HCT116 (cell line): ENCODE results near the gene TBL2. TPM values are rescaled to one million over a fixed set of nuclear protein-coding genes. Genes with fewer than 3 reads are reported as not detected.

Experiments
- ATAC-seq: fragments of 200-7000 bp; cut with Tn5 transposase; 2 replicates; pipeline ENCODE4 v1.9.1; 2020; ENCODE audit warnings: mild to moderate bottlenecking, moderate library complexity
- BruUV-seq: library from RNA; stranded (reverse); fragments of 400-500 nt; replicated peaks from 2 replicates; lab custom pipeline; 2021; lab: Mats Ljungman, UMichigan
- CTCF ChIA-PET: fragments of 300-600 bp; sonication (Branson Sonifier 250); formaldehyde crosslinking; loops from one replicate; lab custom pipeline; 2021; ENCODE audit warnings: antibody characterized with exemption; lab: Charles Lee
- POLR2A ChIA-PET: fragments of 300-600, 350-600 bp; sonication (Branson Sonifier 250); formaldehyde crosslinking; loops from one replicate; lab custom pipeline; 2021; ENCODE audit warnings: antibody characterized with exemption; lab: Charles Lee
- RAD21 ChIA-PET, 2 experiments: fragments of 300-600 bp; sonication (Branson Sonifier 250); formaldehyde crosslinking; loops; one replicate each; lab custom pipeline; 2023; ENCODE audit warnings: low total read pairs in 2 of 2; ENCODE audit not compliant: uncharacterized antibody in 2 of 2, unreplicated experiment in 2 of 2, low non-redundant PET in 1 of 2; lab: Charles Lee
- DNase-seq: peaks from one replicate; pipeline ENCODE4 v3.0.0-alpha.2; 2010; ENCODE audit warnings: low read depth, low spot score
- H2AFZ ChIP-seq: fragments of 200-600 bp; shearing (Covaris generic), sonication (generic); 2 replicates; pipeline ENCODE4 v1.6.1; 2017; ENCODE audit warnings: low read depth, mixed run types, mixed read lengths, antibody characterized with exemption, low read length; ENCODE audit not compliant: poor library complexity, severe bottlenecking
- H3K27ac ChIP-seq: 2 replicates; pipeline ENCODE4 v1.5.1; 2012; ENCODE audit warnings: low read depth, low read length
- H3K27me3 ChIP-seq: fragments of 200-600 bp; sonication (generic); 2 replicates; pipeline ENCODE4 v1.6.1; 2016; ENCODE audit warnings: mixed run types, low read length, mixed read lengths; ENCODE audit not compliant: insufficient read depth
- H3K36me3 ChIP-seq, 2 experiments: fragments of 200-500 bp in 1 of 2; fragments of 200-600 bp in 1 of 2; sonication (Bioruptor generic) in 1 of 2; sonication (generic) in 1 of 2; 2 replicates each; pipeline versions ENCODE4 v1.5.1 to v1.6.1; 2014 to 2016; ENCODE audit warnings: low read length in 2 of 2, inconsistent platforms in 1 of 2, mixed read lengths in 1 of 2, mixed run types in 1 of 2; ENCODE audit not compliant: insufficient read depth in 2 of 2, control insufficient read depth in 1 of 2
- H3K4me1 ChIP-seq, 2 experiments: fragments of 200-600 bp in 1 of 2; sonication (generic) in 1 of 2; 2 replicates each; pipeline versions ENCODE4 v1.5.1 to v1.6.1; 2012 to 2017; ENCODE audit warnings: low read length in 2 of 2, inconsistent platforms in 1 of 2, mild to moderate bottlenecking in 1 of 2, mixed read lengths in 1 of 2, mixed run types in 1 of 2, moderate library complexity in 1 of 2; ENCODE audit not compliant: insufficient read depth in 2 of 2, control insufficient read depth in 1 of 2
- H3K4me2 ChIP-seq: fragments of 200-600 bp; sonication (generic); 2 replicates; pipeline ENCODE4 v1.6.1; 2017; ENCODE audit warnings: mixed run types, low read length, mixed read lengths
- H3K4me3 ChIP-seq, 2 experiments: fragments of 200-600 bp in 1 of 2; sonication (generic) in 1 of 2; replicated peaks in 1 of 2; 2 replicates each; pipeline ENCODE4 v1.5.1; 2011 to 2016; ENCODE audit warnings: low read length in 2 of 2, control low read depth in 1 of 2, low read depth in 1 of 2, mild to moderate bottlenecking in 1 of 2, mixed read lengths in 1 of 2, mixed run types in 1 of 2
- H3K79me2 ChIP-seq: fragments of 200-600 bp; sonication (generic); 2 replicates; pipeline ENCODE4 v1.6.1; 2017; ENCODE audit warnings: mild to moderate bottlenecking, mixed run types, low read length, moderate library complexity, mixed read lengths; ENCODE audit not compliant: insufficient read depth
- H3K9ac ChIP-seq: fragments of 200-600 bp; sonication (generic); 2 replicates; pipeline ENCODE4 v1.6.1; 2016; ENCODE audit warnings: low read length, mixed read lengths
- H3K9me2 ChIP-seq: fragments of 200-600 bp; sonication (generic), shearing (Covaris generic); 2 replicates; pipeline ENCODE4 v1.6.1; 2017; ENCODE audit warnings: mixed run types, mild to moderate bottlenecking, moderate library complexity; ENCODE audit not compliant: insufficient read depth
- H3K9me3 ChIP-seq, 2 experiments: fragments of 200-500 bp in 1 of 2; fragments of 200-600 bp in 1 of 2; sonication (Bioruptor generic) in 1 of 2; sonication (generic) in 1 of 2; 2 replicates each; pipeline ENCODE4 v1.6.1; 2014 to 2017; ENCODE audit warnings: low read length in 2 of 2, mixed read lengths in 2 of 2, inconsistent platforms in 1 of 2, low read depth in 1 of 2, mild to moderate bottlenecking in 1 of 2, mixed run types in 1 of 2, moderate library complexity in 1 of 2; ENCODE audit not compliant: control insufficient read depth in 1 of 2, insufficient read depth in 1 of 2
- H4K20me1 ChIP-seq: fragments of 200-600 bp; sonication (generic), shearing (Covaris generic); 2 replicates; pipeline ENCODE4 v1.6.1; 2017; ENCODE audit warnings: mixed run types, mild to moderate bottlenecking, moderate library complexity; ENCODE audit not compliant: insufficient read depth
- ATF3 ChIP-seq: IDR thresholded peaks from 2 replicates; pipeline ENCODE4 v1.6.1; 2012
- CBX3 ChIP-seq: IDR thresholded peaks from 2 replicates; pipeline ENCODE4 v1.6.1; 2012; ENCODE audit warnings: low read depth
- CTCF ChIP-seq, 3 experiments: fragments of 200-600 bp in 1 of 3; sonication (generic) in 1 of 3; IDR thresholded peaks in 2 of 3; conservative IDR thresholded peaks in 1 of 3; 2 replicates each; pipeline ENCODE4 v1.5.1; 2012 to 2017; ENCODE audit warnings: low read depth in 2 of 3, low read length in 2 of 3, antibody characterized with exemption in 1 of 3, borderline replicate concordance in 1 of 3, control low read depth in 1 of 3, mild to moderate bottlenecking in 1 of 3, mixed read lengths in 1 of 3, mixed run types in 1 of 3, moderate library complexity in 1 of 3; ENCODE audit not compliant: insufficient read depth in 1 of 3
- EGR1 ChIP-seq: IDR thresholded peaks from 2 replicates; pipeline ENCODE4 v1.6.1; 2012; ENCODE audit warnings: low read depth
- ELF1 ChIP-seq: IDR thresholded peaks from 2 replicates; pipeline ENCODE4 v1.6.1; 2012; ENCODE audit warnings: low read depth, borderline replicate concordance
- EZH2phosphoT487 ChIP-seq: fragments of 200-600 bp; IDR thresholded peaks from 2 replicates; pipeline ENCODE4 v1.6.1; 2018; ENCODE audit warnings: antibody characterized with exemption, borderline replicate concordance
- FOSL1 ChIP-seq: IDR thresholded peaks from 2 replicates; pipeline ENCODE4 v1.6.1; 2012; ENCODE audit warnings: low read depth
- JUND ChIP-seq: IDR thresholded peaks from 2 replicates; pipeline ENCODE4 v1.6.1; 2012
- MAX ChIP-seq: IDR thresholded peaks from 2 replicates; pipeline ENCODE4 v1.6.1; 2012
- POLR2A ChIP-seq: IDR thresholded peaks from 2 replicates; pipeline ENCODE4 v1.7.0; 2011; ENCODE audit warnings: borderline replicate concordance; ENCODE audit not compliant: insufficient read depth, insufficient read length; ENCODE audit errors: extremely low read depth
- POLR2AphosphoS5 ChIP-seq: IDR thresholded peaks from 2 replicates; pipeline ENCODE4 v1.6.1; 2011; ENCODE audit warnings: mild to moderate bottlenecking, low read depth, low read length, moderate library complexity
- RAD21 ChIP-seq: IDR thresholded peaks from 2 replicates; pipeline ENCODE4 v1.6.1; 2012; ENCODE audit warnings: low read depth, mild to moderate bottlenecking
- SP1 ChIP-seq: IDR thresholded peaks from 2 replicates; pipeline ENCODE4 v1.6.1; 2012; ENCODE audit warnings: low read depth
- SRF ChIP-seq: IDR thresholded peaks from 2 replicates; pipeline ENCODE4 v1.6.1; 2012; ENCODE audit warnings: low read depth
- TCF7L2 ChIP-seq: IDR thresholded peaks from 2 replicates; pipeline ENCODE4 v1.7.0; 2011; ENCODE audit warnings: borderline replicate concordance, inconsistent platforms; ENCODE audit not compliant: insufficient read depth, insufficient read length; ENCODE audit errors: extremely low read depth
- YY1 ChIP-seq: IDR thresholded peaks from 2 replicates; pipeline ENCODE4 v1.6.1; 2011; ENCODE audit warnings: low read length, low read depth, moderate library complexity, mild to moderate bottlenecking; ENCODE audit not compliant: insufficient replicate concordance; ENCODE audit errors: extremely low read depth
- ZBTB33 ChIP-seq: IDR thresholded peaks from 2 replicates; pipeline ENCODE4 v1.6.1; 2011; ENCODE audit warnings: mild to moderate bottlenecking, low read length, moderate library complexity; ENCODE audit not compliant: insufficient replicate concordance; ENCODE audit errors: extremely low read depth
- ZFX ChIP-seq: fragments of 450-650 bp; IDR thresholded peaks from 2 replicates; pipeline ENCODE4 v1.6.1; 2017
- ZNF274 ChIP-seq: fragments of 200-500 bp; sonication (Bioruptor generic); IDR thresholded peaks from 2 replicates; pipeline ENCODE4 v1.6.1; 2014; ENCODE audit warnings: mild to moderate bottlenecking, low read depth, low read length, inconsistent platforms
- intact Hi-C: fragments of 100-400 bp; cut with micrococcal nuclease; formaldehyde crosslinking; loops from 2 replicates; pipeline ENCODE4 v1.10.0; 2022
- total RNA-seq: library from RNA; stranded (reverse); gene quantifications from one replicate; pipeline ENCODE4 v1.2.1, GENCODE V29; 2021; ENCODE audit not compliant: unreplicated experiment

TBL2 gene
- total RNA-seq, 1 experiment from 2014 or later: 55.0 TPM

- H3K9me2 ChIP-seq: no peaks in the 10 kb centered on the region
- ChIA-PET CTCF (interaction anchor here (1.4 kb wide), 1 partner anchor 122 kb away, joined by 6 read pairs; no protein-coding TSS in a partner anchor), RAD21 (no interaction called here), POLR2A (interaction anchor here (1.3 kb wide), 1 partner anchor 238 kb away, joined by 3 read pairs; no protein-coding TSS in a partner anchor)
- no peak overlapping the region for H3K4me3 ChIP-seq
- H4K20me1 ChIP-seq: no peaks in the 10 kb centered on the region
- H3K9ac ChIP-seq: no peak overlapping the region
- ATAC-seq (peak; percentile 60), DNase-seq (no peak)
- H2AFZ ChIP-seq: no peak overlapping the region
- H3K9me3 ChIP-seq: no peaks in the 10 kb centered on the region
- H3K36me3 ChIP-seq: peaks cover 4 to 10% of the 10 kb centered on the region in 2 experiments; a peak in 3 of 4 replicates
- no peaks in the 10 kb centered on the region for H3K27me3 ChIP-seq
- H3K4me1 ChIP-seq: peaks cover 28 to 33% of the 10 kb centered on the region in 2 experiments
- peaks cover 3% of the 10 kb centered on the region; the same call in 1 of the 2 replicates for H3K79me2 ChIP-seq
- BruUV-seq: no TSS peak
- intact Hi-C loops: no loop called here
- peak overlapping the region; percentile 27; the same call in 1 of the 2 replicates for H3K27ac ChIP-seq
- H3K4me2 ChIP-seq: no peak overlapping the region
- no peak for TF ChIP-seq SRF
- no peak for TF ChIP-seq ZFX
- no peak for TF ChIP-seq EGR1
- no peak for TF ChIP-seq POLR2A
- no peak for TF ChIP-seq MAX
- TF ChIP-seq YY1: no peak
- TF ChIP-seq FOSL1: no peak
- TF ChIP-seq ZNF274: no peak
- TF ChIP-seq ELF1: no peak
- TF ChIP-seq EZH2phosphoT487: no peak
- peak; percentile 61 for TF ChIP-seq RAD21
- TF ChIP-seq JUND: no peak
- TF ChIP-seq ATF3: no peak
- no peak for TF ChIP-seq ZBTB33
- TF ChIP-seq CBX3: 0 out of 2 replicates have a peak, but pooled peaks have one; percentile 12
- no peak for TF ChIP-seq TCF7L2
- no peak for TF ChIP-seq POLR2AphosphoS5
- no peak for TF ChIP-seq SP1
- TF ChIP-seq CTCF (IDR thresholded peaks at IDR 0.05 in 2 of 3, conservative IDR thresholded peaks at IDR 0.05 in 1 of 3; ENCODE audit: borderline replicate concordance in 1 of 3, insufficient read depth in 1 of 3, low read depth in 2 of 3, low read length in 2 of 3): peak; percentile 21 to 36 (median 29); a peak in 3 of 6 replicates
Observed at GRCh38 chr7:73612598-73613269, 34.4 kb upstream of the TBL2 start.
